HFFc6 (cell line): Measurements from ENCODE around the gene AGO4. TPM values are rescaled to one million over a fixed set of nuclear protein-coding genes. Genes with fewer than 3 reads are reported as not detected.

ENCODE experiments used
- DNase-seq: peaks from one replicate; pipeline ENCODE4 v3.0.0-alpha.2; 2018
- H3K27ac Mint-ChIP-seq: 2 replicates; pipeline ENCODE4 v1.8.0; 2020; ENCODE audit warnings: mild to moderate bottlenecking, mixed read lengths
- H3K27me3 Mint-ChIP-seq: 2 replicates; pipeline ENCODE4 v1.8.0; 2021; ENCODE audit warnings: mild to moderate bottlenecking, moderate library complexity, mixed read lengths; ENCODE audit not compliant: insufficient read depth
- H3K36me3 Mint-ChIP-seq: 2 replicates; pipeline ENCODE4 v1.8.0; 2021; ENCODE audit warnings: low read depth, mixed read lengths
- H3K4me1 Mint-ChIP-seq: 2 replicates; pipeline ENCODE4 v1.8.0; 2020; ENCODE audit warnings: low read depth, mixed read lengths
- H3K4me3 Mint-ChIP-seq: 2 replicates; pipeline ENCODE4 v1.8.0; 2020; ENCODE audit warnings: mild to moderate bottlenecking, moderate library complexity, mixed read lengths
- H3K9me3 Mint-ChIP-seq: 2 replicates; pipeline ENCODE4 v1.8.0; 2020; ENCODE audit warnings: mild to moderate bottlenecking, mixed read lengths
- total RNA-seq, 6 experiments: library from RNA; stranded (reverse); fragmentation: NEBNext Ultra II Directional; extraction: Animal tissue kit (Norgen Biotek cat#: 25700); gene quantifications; 2 replicates in 1 of 6; 3 replicates in 5 of 6; pipeline ENCODE4 v1.2.3, GENCODE V29; 2021
- TF ChIP-seq, protein P1 (sequence below): fragments of 200-600 bp; sonication (generic); IDR thresholded peaks from 2 replicates; pipeline ENCODE4 v1.5.0; 2021; ENCODE audit warnings: antibody characterized with exemption, mild to moderate bottlenecking

The AGO4 gene
- total RNA-seq, 6 experiments from 2014 or later, result 3.6 to 6.9 (median 6.3) TPM

DNA sequence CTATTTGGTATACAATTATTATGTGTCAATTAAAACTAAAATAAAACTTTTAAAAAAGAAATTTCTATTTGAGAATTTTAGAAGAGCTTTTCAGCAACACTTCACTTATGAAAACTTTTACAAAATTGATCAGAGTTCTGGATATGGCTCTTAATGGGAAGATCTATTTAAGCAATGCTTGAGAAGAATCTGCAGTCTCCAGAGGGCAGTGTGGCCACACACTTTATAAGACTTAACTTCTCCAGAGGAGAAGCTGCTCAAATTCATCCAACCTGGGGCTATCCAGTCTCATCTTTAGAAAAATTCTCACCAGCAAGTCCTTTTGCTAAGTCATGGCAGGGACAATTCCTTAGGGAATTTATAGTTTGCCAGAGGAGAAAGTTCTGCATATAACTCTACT, 50.0 kb downstream of the AGO4 start:
- Mint-ChIP-seq H3K27ac (no peak overlapping the region), H3K9me3 (no peaks in the 10 kb centered on the region), H3K4me3 (no peak overlapping the region), H3K36me3 (peaks cover 7% of the 10 kb centered on the region), H3K27me3 (no peaks in the 10 kb centered on the region; the same call in none of the 2 replicates), H3K4me1 (no peaks in the 10 kb centered on the region)
- TF ChIP-seq, protein P1, sequence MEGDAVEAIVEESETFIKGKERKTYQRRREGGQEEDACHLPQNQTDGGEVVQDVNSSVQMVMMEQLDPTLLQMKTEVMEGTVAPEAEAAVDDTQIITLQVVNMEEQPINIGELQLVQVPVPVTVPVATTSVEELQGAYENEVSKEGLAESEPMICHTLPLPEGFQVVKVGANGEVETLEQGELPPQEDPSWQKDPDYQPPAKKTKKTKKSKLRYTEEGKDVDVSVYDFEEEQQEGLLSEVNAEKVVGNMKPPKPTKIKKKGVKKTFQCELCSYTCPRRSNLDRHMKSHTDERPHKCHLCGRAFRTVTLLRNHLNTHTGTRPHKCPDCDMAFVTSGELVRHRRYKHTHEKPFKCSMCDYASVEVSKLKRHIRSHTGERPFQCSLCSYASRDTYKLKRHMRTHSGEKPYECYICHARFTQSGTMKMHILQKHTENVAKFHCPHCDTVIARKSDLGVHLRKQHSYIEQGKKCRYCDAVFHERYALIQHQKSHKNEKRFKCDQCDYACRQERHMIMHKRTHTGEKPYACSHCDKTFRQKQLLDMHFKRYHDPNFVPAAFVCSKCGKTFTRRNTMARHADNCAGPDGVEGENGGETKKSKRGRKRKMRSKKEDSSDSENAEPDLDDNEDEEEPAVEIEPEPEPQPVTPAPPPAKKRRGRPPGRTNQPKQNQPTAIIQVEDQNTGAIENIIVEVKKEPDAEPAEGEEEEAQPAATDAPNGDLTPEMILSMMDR, result peak; percentile 55
- peak; percentile 13 for DNase-seq

DNA sequence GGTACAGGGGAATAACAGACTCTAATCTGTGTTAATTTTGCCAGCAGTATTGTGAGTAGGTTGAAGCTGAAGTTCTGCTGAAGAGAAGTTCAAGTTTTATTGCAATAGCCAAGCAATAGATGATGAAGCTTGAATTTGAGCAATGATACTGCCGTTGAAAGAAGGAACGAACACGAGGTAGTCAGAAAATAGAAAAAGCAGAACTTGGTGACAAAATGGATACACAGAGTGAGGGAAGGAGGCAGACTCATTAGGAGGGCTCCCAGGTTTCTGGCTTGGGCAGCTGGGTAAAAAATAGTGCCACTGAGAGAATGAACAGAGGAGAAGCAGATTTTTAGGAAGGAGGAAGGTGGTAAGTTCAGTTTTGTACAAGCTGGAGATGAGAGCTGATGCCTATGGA, 52.9 kb downstream of the AGO4 start:
- Mint-ChIP-seq H3K9me3 (no peaks in the 10 kb centered on the region), H3K27me3 (no peaks in the 10 kb centered on the region; the same call in none of the 2 replicates), H3K36me3 (no peaks in the 10 kb centered on the region), H3K4me1 (no peaks in the 10 kb centered on the region), H3K4me3 (no peak overlapping the region), H3K27ac (no peak overlapping the region)
- TF ChIP-seq, protein P1, result no peak
- no peak for DNase-seq

DNA sequence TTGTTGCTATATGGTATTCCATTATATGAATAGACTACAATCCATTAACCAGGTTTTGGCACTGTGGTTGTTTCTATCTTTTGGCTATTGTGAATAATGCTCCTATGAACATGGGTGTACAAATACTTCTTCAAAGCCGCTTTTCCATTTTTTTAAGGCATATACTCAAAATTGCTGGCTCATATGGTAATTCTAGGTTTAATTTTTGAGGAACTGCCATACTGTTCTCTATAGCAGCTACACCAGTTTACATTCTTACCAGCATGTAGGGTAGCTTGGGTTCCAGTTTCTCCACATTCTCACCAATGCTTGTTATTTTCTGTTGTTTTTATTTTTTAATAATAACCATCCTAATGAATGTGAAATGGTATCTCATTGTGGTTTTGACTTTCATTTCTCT, 55.3 kb downstream of the AGO4 start:
- Mint-ChIP-seq H3K4me3 (no peak overlapping the region), H3K4me1 (no peaks in the 10 kb centered on the region), H3K27ac (no peak overlapping the region), H3K36me3 (no peaks in the 10 kb centered on the region), H3K9me3 (no peaks in the 10 kb centered on the region), H3K27me3 (no peaks in the 10 kb centered on the region; the same call in none of the 2 replicates)
- TF ChIP-seq, protein P1, result no peak
- no peak for DNase-seq

DNA sequence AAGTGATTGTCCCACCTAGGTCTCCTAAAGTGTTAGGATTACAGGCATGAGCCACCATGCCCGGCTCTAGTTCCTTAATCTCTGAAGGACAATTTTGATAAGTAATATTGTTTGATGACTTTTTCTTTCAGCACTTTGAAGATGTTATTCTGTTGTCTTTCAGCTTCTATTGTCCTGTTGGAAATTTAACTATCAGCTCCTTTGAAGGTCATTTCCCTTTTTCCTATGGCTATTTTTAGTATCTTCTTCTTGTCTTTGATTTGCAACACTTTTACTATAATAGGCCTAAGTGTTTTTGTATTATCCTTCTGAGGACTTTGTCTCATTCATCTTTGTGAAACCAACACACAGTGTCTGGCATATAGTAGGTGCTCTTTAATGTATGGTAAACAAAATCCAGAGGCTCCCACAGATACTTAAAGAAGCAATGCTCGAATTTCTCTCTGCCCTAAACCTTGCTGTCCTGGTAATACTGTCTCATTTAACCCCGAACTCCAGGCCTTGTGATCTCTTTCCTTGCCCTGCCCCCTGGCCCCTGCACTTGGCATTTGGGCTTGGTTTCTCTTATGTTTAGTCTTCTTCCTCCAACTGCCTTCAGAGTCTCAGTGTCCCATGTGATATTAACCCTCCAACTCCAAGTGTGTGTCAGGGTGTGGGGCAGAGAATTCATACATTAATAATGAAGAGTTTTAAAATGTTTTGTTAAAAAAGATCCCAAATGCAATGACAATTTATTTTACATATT, 56.2 kb downstream of the AGO4 start:
- no peak overlapping the region for H3K27ac Mint-ChIP-seq
- no peak overlapping the region for H3K4me3 Mint-ChIP-seq
- H3K9me3 Mint-ChIP-seq, result no peaks in the 10 kb centered on the region
- TF ChIP-seq, protein P1, result no peak
- DNase-seq, result no peak
- no peaks in the 10 kb centered on the region for H3K4me1 Mint-ChIP-seq
- no peaks in the 10 kb centered on the region for H3K36me3 Mint-ChIP-seq
- no peaks in the 10 kb centered on the region; the same call in none of the 2 replicates for H3K27me3 Mint-ChIP-seq

DNA sequence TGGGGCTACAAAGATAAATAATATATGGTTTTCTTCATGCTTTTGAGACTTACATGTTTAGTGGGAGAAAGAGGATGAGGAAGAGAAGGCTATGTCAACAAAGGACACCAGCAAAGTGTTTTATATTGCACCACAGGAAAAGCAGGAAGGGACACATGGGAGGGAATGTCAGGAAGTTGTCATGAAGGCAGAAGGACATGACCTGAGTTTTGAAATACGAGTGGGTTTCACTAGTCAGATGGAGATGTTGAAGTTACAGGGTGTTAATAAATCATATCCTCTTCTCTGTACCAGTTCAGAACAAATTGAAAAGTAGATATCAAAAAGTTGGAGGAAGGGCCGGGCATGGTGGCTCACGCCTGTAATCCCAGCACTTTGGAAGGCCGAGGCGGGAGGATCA, 57.0 kb downstream of the AGO4 start:
- H3K9me3 Mint-ChIP-seq, result no peaks in the 10 kb centered on the region
- TF ChIP-seq, protein P1, result no peak
- H3K36me3 Mint-ChIP-seq, result no peaks in the 10 kb centered on the region
- DNase-seq, result no peak
- H3K4me1 Mint-ChIP-seq, result no peaks in the 10 kb centered on the region
- H3K4me3 Mint-ChIP-seq, result no peak overlapping the region
- no peaks in the 10 kb centered on the region; the same call in none of the 2 replicates for H3K27me3 Mint-ChIP-seq
- H3K27ac Mint-ChIP-seq, result no peak overlapping the region
